ENCODE measurements around the gene RXRA.

The RXRA gene

GRCh38 chr9:134325096-134325812, 1.0 kb upstream of the RXRA start:
- TF ChIP-seq FOXP2 (optimal IDR thresholded peaks at IDR 0.05; ENCODE audit: borderline replicate concordance, extremely low read depth, extremely low read length, insufficient read depth): no peak

GRCh38 chr9:134326724-134327601, 708 bp downstream of the RXRA start:
- TF ChIP-seq TAF1 (IDR thresholded peaks at IDR 0.05; ENCODE audit: borderline replicate concordance, insufficient read depth, low read length): no peak
- no peak for TF ChIP-seq FOXP2 (optimal IDR thresholded peaks at IDR 0.05; ENCODE audit: borderline replicate concordance, extremely low read depth, extremely low read length, insufficient read depth)
- TF ChIP-seq SIN3A (IDR thresholded peaks at IDR 0.05; ENCODE audit: borderline replicate concordance, insufficient read depth, low read length): no peak
- TF ChIP-seq POLR2AphosphoS5 (IDR thresholded peaks at IDR 0.05; ENCODE audit: low read depth, low read length): no peak
- TF ChIP-seq, protein P1, sequence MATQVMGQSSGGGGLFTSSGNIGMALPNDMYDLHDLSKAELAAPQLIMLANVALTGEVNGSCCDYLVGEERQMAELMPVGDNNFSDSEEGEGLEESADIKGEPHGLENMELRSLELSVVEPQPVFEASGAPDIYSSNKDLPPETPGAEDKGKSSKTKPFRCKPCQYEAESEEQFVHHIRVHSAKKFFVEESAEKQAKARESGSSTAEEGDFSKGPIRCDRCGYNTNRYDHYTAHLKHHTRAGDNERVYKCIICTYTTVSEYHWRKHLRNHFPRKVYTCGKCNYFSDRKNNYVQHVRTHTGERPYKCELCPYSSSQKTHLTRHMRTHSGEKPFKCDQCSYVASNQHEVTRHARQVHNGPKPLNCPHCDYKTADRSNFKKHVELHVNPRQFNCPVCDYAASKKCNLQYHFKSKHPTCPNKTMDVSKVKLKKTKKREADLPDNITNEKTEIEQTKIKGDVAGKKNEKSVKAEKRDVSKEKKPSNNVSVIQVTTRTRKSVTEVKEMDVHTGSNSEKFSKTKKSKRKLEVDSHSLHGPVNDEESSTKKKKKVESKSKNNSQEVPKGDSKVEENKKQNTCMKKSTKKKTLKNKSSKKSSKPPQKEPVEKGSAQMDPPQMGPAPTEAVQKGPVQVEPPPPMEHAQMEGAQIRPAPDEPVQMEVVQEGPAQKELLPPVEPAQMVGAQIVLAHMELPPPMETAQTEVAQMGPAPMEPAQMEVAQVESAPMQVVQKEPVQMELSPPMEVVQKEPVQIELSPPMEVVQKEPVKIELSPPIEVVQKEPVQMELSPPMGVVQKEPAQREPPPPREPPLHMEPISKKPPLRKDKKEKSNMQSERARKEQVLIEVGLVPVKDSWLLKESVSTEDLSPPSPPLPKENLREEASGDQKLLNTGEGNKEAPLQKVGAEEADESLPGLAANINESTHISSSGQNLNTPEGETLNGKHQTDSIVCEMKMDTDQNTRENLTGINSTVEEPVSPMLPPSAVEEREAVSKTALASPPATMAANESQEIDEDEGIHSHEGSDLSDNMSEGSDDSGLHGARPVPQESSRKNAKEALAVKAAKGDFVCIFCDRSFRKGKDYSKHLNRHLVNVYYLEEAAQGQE (IDR thresholded peaks at IDR 0.05; ENCODE audit: insufficient read depth in 1 of 2, low read depth in 2 of 2, low read length in 2 of 2): no peak

- no peak for TF ChIP-seq FOXP2 (optimal IDR thresholded peaks at IDR 0.05; ENCODE audit: borderline replicate concordance, extremely low read depth, extremely low read length, insufficient read depth)
- TF ChIP-seq POLR2AphosphoS5 (IDR thresholded peaks at IDR 0.05; ENCODE audit: low read depth, low read length): no peak
- no peak for TF ChIP-seq SIN3A (IDR thresholded peaks at IDR 0.05; ENCODE audit: borderline replicate concordance, insufficient read depth, low read length)
- TF ChIP-seq, protein P1 (IDR thresholded peaks at IDR 0.05; ENCODE audit: insufficient read depth in 1 of 2, low read depth in 2 of 2, low read length in 2 of 2): no peak
Observed at GRCh38 chr9:134327671-134328231, 1.5 kb downstream of the RXRA start.

DNA sequence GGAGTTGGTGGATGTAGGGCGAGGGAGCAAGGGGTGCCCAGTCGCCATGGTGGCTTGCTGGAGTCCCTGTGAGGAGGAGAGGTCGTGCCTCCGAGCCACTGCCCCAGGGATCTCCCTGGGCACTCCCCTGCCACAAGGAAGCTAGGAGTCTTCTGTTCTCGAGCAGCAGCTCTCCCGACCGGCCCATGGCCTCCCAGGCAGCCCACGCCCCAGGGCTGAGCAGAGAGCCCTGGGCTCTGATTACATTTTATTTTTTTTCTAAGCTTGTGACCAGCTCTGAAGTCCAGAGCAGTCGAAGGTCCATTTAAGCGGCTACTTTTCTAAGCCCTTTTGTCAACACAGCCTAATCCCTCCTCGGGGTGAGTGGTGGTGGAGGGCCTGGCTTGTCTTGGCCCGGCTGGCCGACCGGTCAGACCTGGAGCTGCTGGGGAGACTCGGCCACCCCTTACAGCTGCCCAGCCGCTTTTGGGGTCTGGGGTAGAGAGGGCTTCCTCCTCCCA, 2.1 kb downstream of the RXRA start:
- TF ChIP-seq SIN3A (IDR thresholded peaks at IDR 0.05; ENCODE audit: borderline replicate concordance, insufficient read depth, low read length) (no peak), FOXP2 (optimal IDR thresholded peaks at IDR 0.05; ENCODE audit: borderline replicate concordance, extremely low read depth, extremely low read length, insufficient read depth) (no peak), TAF1 (IDR thresholded peaks at IDR 0.05; ENCODE audit: borderline replicate concordance, insufficient read depth, low read length) (no peak), POLR2AphosphoS5 (IDR thresholded peaks at IDR 0.05; ENCODE audit: low read depth, low read length) (no peak)
- TF ChIP-seq, protein P1 (IDR thresholded peaks at IDR 0.05; ENCODE audit: insufficient read depth in 1 of 2, low read depth in 2 of 2, low read length in 2 of 2): no peak

DNA sequence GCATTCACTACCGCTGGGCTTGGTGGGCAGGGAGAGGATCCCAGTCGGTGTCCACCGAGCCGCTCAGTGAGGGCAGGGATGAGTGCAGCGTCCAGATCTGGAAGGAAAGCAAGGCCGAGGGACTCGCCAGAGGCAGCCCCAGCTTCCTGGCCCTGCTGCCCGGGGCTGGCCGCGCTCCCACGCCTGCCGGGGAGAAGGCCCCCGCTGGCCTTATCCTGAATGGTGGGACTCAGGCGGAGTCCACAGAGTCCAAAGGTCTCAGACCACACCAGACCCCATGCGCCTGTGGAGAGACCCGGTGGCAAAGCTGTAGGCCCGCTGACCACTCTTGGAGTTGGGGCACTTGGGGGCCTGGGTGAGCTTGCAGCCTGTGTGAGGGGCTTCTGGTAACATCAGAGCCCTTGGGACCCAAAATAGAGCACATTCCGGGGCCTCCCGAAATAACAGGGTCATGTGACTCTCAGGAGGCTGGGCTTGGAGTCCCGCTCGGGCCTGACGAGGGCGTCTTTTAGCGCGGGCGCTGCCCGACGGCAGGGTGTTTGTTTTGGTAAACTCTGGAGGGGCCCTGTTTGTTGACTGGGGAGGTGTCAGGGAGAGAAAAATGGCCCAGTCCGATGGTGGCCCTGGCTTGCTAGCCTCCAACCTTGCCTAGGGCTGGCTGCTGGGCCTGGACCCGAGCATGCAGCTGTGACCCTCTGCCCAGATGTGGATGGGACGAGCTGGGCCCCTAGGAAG, 2.8 kb downstream of the RXRA start:
- TF ChIP-seq, protein P1 (IDR thresholded peaks at IDR 0.05; ENCODE audit: insufficient read depth in 1 of 2, low read depth in 2 of 2, low read length in 2 of 2): no peak
- TF ChIP-seq POLR2AphosphoS5 (IDR thresholded peaks at IDR 0.05; ENCODE audit: low read depth, low read length) (no peak), SIN3A (IDR thresholded peaks at IDR 0.05; ENCODE audit: borderline replicate concordance, insufficient read depth, low read length) (no peak), TAF1 (IDR thresholded peaks at IDR 0.05; ENCODE audit: borderline replicate concordance, insufficient read depth, low read length) (no peak), FOXP2 (optimal IDR thresholded peaks at IDR 0.05; ENCODE audit: borderline replicate concordance, extremely low read depth, extremely low read length, insufficient read depth) (no peak)
